Measurements from ENCODE around the gene MAP7D3. TPM values are rescaled to one million over a fixed set of nuclear protein-coding genes. Genes with fewer than 3 reads are reported as not detected.
"Not testable (repeated sequence)": the region's sequence is repeated elsewhere in the genome, so short reads cannot be mapped to it uniquely, and the experiment has no call there.

Gene MAP7D3
- total RNA-seq = 10 to 100 TPM in 3 of 8 experiments, 1 to 10 TPM in 5; 2.9 to 22.9 (median 8.7) TPM

GRCh38 chrX:136251041-136251991 is at the start of gene MAP7D3:
TSS of gene MAP7D3 (minus strand) at chrX:136251400. CDS start at chrX:136251358, 42 bp downstream.
- ATAC-seq (replicated peaks in 6 of 8) = peak; percentile 83 to 95 (median 89)
- Histone ChIP-seq H3K4me3 (peak within 1 kb of the TSS; percentile 54 to 85 (median 75)), H3K4me1 (replicated peaks in 1 of 2) (peaks cover 0 to 3% of the 10 kb centered on the region in 2 donors), H3K27ac (peak within 1 kb of the TSS in 1 of 2 donors; percentile 29)
- in situ Hi-C loops (cut with MboI; ENCODE audit: low pct_unique_long_range_greater_than_20kb in 2 of 9, low sequenced_read_pairs in 9 of 9, unreplicated experiment in 9 of 9) = no loop called here
- WGBS, 10 experiments = 0 to 50% (median 43%) methylated on average over 2 to 4 of the region's 73 CpGs; no CpG with 5 or more reads in 7 of the 10 experiments

DNA sequence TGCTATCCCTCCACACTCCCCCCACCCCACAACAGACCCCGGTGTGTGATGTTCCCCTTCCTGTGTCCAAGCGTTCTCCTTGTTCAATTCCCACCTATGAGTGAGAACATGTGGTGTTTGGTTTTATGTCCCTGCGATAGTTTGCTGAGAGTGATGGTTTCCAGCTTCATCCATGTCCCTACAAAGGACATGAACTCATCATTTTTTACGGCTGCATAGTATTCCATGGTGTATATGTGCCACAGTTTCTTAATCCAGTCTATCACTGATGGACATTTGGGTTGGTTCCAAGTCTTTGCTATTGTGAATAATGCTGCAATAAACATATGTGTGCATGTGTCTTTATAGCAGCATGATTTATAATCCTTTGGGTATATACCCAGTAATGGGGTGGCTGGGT is 49.5 kb upstream of the MAP7D3 start, which contains the start of gene ADGRG4:
TSS of gene ADGRG4 (plus strand) at position 243 of the 400 bp plus-strand sequence. CDS start 7,815 bp downstream, outside the sequence.
- H3K4me3 ChIP-seq; ATAC-seq (replicated peaks in 6 of 8); H3K4me1 ChIP-seq (replicated peaks in 1 of 2); in situ Hi-C loops (cut with MboI; ENCODE audit: low pct_unique_long_range_greater_than_20kb in 2 of 9, low sequenced_read_pairs in 9 of 9, unreplicated experiment in 9 of 9); H3K27ac ChIP-seq: not testable (repeated sequence)
- WGBS, 10 experiments = no CpG with 5 or more reads among the region's 4 CpGs

DNA sequence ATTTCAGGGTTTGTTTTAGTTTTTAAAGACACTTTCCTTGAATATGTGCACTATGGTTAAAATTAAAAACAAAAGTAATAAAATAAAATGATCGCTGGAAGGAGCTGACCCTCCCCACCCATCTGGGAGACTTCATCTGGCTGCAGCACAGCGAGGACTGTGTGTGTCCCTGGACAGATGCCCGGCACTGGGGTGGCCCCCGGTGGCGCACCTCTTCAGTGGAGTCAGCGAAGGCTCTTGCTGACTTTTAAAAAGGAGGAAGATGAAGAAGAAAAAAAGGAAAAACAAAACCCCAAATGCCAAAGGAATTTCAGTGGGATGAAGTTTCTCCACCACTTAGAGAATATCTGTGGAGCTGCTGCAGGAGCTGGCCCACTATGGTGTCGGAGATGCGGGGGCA is 44.2 kb upstream of the MAP7D3 start:
- WGBS, 10 experiments = 37 to 100% (median 51%) methylated on average over 2 to 3 of the region's 8 CpGs; no CpG with 5 or more reads in 7 of the 10 experiments
- Histone ChIP-seq H3K4me1 (replicated peaks in 1 of 2) (no peaks in the 10 kb centered on the region), H3K27ac (no peak overlapping the region), H3K4me3 (no peak overlapping the region)
- in situ Hi-C loops (cut with MboI; ENCODE audit: low pct_unique_long_range_greater_than_20kb in 2 of 9, low sequenced_read_pairs in 9 of 9, unreplicated experiment in 9 of 9) = no loop called here
- ATAC-seq (replicated peaks in 6 of 8) = no peak

- WGBS, 10 experiments = 0 to 70% (median 39%) methylated on average over 1 to 2 of the region's 2 CpGs; no CpG with 5 or more reads in 4 of the 10 experiments
- ATAC-seq (replicated peaks in 6 of 8) = no peak
- H3K27ac ChIP-seq = no peak overlapping the region
- H3K4me3 ChIP-seq = no peak overlapping the region
- no peaks in the 10 kb centered on the region for H3K4me1 ChIP-seq (replicated peaks in 1 of 2)
- in situ Hi-C loops (cut with MboI; ENCODE audit: low pct_unique_long_range_greater_than_20kb in 2 of 9, low sequenced_read_pairs in 9 of 9, unreplicated experiment in 9 of 9) = no loop called here
These were observed 41.5 kb upstream of the MAP7D3 start for GRCh38 chrX:136292656-136293055.

DNA sequence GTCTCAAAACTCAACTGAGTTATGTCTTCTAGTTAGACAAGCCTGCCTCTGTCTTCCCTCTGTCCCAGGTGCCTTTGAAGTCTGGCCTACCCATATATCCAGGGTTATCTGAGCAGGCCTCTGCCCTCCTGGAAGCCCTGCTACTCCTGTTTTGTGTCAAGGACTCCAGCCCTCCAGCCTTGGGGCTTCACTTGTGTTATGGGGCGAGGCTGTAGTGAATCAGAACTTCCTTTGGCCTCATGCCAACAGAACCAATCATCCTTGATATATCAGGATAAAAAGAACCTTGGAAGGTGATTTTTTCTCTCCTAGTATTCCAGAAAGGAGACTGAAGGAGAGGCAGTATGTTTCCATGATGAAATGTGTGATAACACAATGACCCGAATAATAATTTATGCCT is 40.6 kb upstream of the MAP7D3 start:
- H3K4me1 ChIP-seq (replicated peaks in 1 of 2) = no peaks in the 10 kb centered on the region
- in situ Hi-C loops (cut with MboI; ENCODE audit: low pct_unique_long_range_greater_than_20kb in 2 of 9, low sequenced_read_pairs in 9 of 9, unreplicated experiment in 9 of 9) = no loop called here
- ATAC-seq (replicated peaks in 6 of 8) = no peak
- no peak overlapping the region for H3K27ac ChIP-seq
- no peak overlapping the region for H3K4me3 ChIP-seq
- WGBS, 10 experiments = 36 to 100% (median 61%) methylated on average over 1 to 2 of the region's 2 CpGs; no CpG with 5 or more reads in 6 of the 10 experiments

- H3K4me1 ChIP-seq (replicated peaks in 1 of 2); H3K4me3 ChIP-seq; in situ Hi-C loops (cut with MboI; ENCODE audit: low pct_unique_long_range_greater_than_20kb in 2 of 9, low sequenced_read_pairs in 9 of 9, unreplicated experiment in 9 of 9); H3K27ac ChIP-seq; ATAC-seq (replicated peaks in 6 of 8): not testable (repeated sequence)
- 33 to 100% (median 92%) methylated on average over 1 to 4 of the region's 5 CpGs; no CpG with 5 or more reads in 4 of the 10 experiments for WGBS, 10 experiments
These were observed 35.2 kb upstream of the MAP7D3 start for GRCh38 chrX:136286375-136286774.

GRCh38 chrX:136275553-136275952 is 24.4 kb upstream of the MAP7D3 start:
- no peak overlapping the region for H3K4me3 ChIP-seq
- ATAC-seq (replicated peaks in 6 of 8) = no peak
- in situ Hi-C loops (cut with MboI; ENCODE audit: low pct_unique_long_range_greater_than_20kb in 2 of 9, low sequenced_read_pairs in 9 of 9, unreplicated experiment in 9 of 9) = no loop called here
- no peaks in the 10 kb centered on the region for H3K4me1 ChIP-seq (replicated peaks in 1 of 2)
- 17% methylated on average over 2 of the region's 4 CpGs; no CpG with 5 or more reads in 9 of the 10 experiments for WGBS, 10 experiments
- H3K27ac ChIP-seq = no peak overlapping the region

- H3K4me1 ChIP-seq (replicated peaks in 1 of 2) = no peaks in the 10 kb centered on the region
- 50% methylated on average over 1 of the region's 1 CpG; no CpG with 5 or more reads in 9 of the 10 experiments for WGBS, 10 experiments
- H3K27ac ChIP-seq = no peak overlapping the region
- no peak for ATAC-seq (replicated peaks in 6 of 8)
- no peak overlapping the region for H3K4me3 ChIP-seq
- in situ Hi-C loops (cut with MboI; ENCODE audit: low pct_unique_long_range_greater_than_20kb in 2 of 9, low sequenced_read_pairs in 9 of 9, unreplicated experiment in 9 of 9) = no loop called here
These were observed 22.8 kb upstream of the MAP7D3 start for GRCh38 chrX:136273986-136274385.

GRCh38 chrX:136272325-136272724 is 21.1 kb upstream of the MAP7D3 start:
- H3K27ac ChIP-seq = no peak overlapping the region
- in situ Hi-C loops (cut with MboI; ENCODE audit: low pct_unique_long_range_greater_than_20kb in 2 of 9, low sequenced_read_pairs in 9 of 9, unreplicated experiment in 9 of 9) = no loop called here
- no peak for ATAC-seq (replicated peaks in 6 of 8)
- no peaks in the 10 kb centered on the region for H3K4me1 ChIP-seq (replicated peaks in 1 of 2)
- 14 to 33% methylated on average over 1 of the region's 1 CpG; no CpG with 5 or more reads in 8 of the 10 experiments for WGBS, 10 experiments
- no peak overlapping the region for H3K4me3 ChIP-seq

DNA sequence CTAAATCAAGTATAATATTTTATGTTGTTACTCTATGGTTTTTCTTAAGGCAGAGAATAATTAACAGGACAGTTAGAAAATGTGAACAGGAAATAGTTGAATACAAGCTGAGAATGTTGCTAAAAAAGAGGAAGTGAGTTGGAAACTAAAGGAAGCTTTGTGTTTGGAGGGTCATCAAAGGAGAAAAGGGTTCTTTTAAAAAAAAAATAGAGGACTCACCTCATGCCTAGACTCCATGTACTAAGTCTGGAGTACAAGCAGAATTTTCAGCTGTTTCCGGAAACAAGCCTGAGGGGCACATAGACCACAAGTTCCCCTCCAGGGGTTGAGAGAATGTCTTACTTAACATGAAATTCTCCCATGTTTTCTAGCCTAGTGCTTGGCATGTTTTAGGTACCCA is 20.1 kb upstream of the MAP7D3 start:
- in situ Hi-C loops (cut with MboI; ENCODE audit: low pct_unique_long_range_greater_than_20kb in 2 of 9, low sequenced_read_pairs in 9 of 9, unreplicated experiment in 9 of 9) = no loop called here
- Histone ChIP-seq H3K27ac (no peak overlapping the region), H3K4me3 (no peak overlapping the region), H3K4me1 (replicated peaks in 1 of 2) (no peaks in the 10 kb centered on the region)
- 71 to 100% methylated on average over 1 of the region's 1 CpG; no CpG with 5 or more reads in 8 of the 10 experiments for WGBS, 10 experiments
- ATAC-seq (replicated peaks in 6 of 8) = no peak

GRCh38 chrX:136269921-136270320 is 18.7 kb upstream of the MAP7D3 start:
- Histone ChIP-seq H3K4me1 (replicated peaks in 1 of 2) (no peaks in the 10 kb centered on the region), H3K27ac (no peak overlapping the region), H3K4me3 (no peak overlapping the region)
- in situ Hi-C loops (cut with MboI; ENCODE audit: low pct_unique_long_range_greater_than_20kb in 2 of 9, low sequenced_read_pairs in 9 of 9, unreplicated experiment in 9 of 9) = no loop called here
- ATAC-seq (replicated peaks in 6 of 8) = no peak
- 33% methylated on average over 1 of the region's 1 CpG; no CpG with 5 or more reads in 9 of the 10 experiments for WGBS, 10 experiments

DNA sequence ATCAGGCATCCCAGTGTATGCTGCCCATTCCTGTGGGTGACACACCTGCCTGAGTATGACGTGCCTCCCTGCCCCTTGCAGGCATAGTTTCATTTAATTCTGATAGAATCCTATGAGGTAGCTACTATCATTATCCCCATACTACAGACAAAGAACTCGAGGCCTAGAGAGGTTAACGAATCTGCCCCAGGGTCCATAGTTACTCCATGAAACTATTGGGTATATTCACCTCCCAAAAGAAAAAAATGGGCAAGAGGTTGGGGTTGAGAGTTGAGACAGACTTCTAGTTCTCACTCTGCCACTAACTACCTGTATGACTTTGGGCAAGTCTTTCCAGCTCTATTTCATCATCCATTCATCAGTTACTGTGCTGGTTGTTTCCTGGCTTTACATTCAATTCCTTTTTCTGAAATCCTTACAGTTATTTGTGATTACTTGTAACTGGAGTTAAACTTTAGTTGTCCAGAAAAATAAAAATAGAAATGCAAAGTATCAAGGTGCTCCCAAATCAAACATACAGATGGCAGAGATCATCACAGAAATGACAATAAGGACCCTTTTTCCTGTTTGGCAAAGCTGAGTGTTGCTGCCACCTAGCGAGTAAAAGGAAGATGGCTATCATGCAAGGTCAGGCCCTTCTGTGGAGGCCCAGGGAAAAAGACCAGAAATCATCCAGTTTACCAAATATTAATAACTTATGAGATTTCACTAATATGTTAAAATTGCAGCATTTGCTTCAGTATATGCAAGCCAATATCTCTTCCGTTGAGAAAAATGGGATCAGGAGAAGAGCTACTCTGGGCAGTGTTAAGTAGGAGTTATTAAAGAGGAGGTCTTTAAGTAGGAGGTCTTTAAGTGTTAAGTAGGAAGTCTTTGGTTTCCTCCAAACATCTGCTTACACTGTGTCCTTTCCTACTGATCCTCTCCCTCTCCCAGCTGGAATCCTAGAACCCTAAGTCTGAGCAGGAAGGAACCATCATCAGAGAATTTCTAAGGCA is 17.1 kb upstream of the MAP7D3 start:
- whole genome bisulfite sequencing, 10 experiments = 0 to 13% (median 0%) methylated on average over 1 to 4 of the region's 5 CpGs; no CpG with 5 or more reads in 7 of the 10 experiments
- H3K4me3 ChIP-seq = no peak overlapping the region
- ATAC-seq (replicated peaks in 6 of 8) = peak in 7 of 8 experiments; percentile 32 to 63 (median 47)
- H3K4me1 ChIP-seq (replicated peaks in 1 of 2) = no peaks in the 10 kb centered on the region
- in situ Hi-C loops (cut with MboI; ENCODE audit: low pct_unique_long_range_greater_than_20kb in 2 of 9, low sequenced_read_pairs in 9 of 9, unreplicated experiment in 9 of 9) = no loop called here
- H3K27ac ChIP-seq = no peak overlapping the region

All from motor neuron (in vitro differentiated cells).